ENCODE results near the gene SV2A.
"Not testable (repeated sequence)": the region's sequence is repeated elsewhere in the genome, so short reads cannot be mapped to it uniquely, and the experiment has no call there.

- TF ChIP-seq POLR2A, POU2F2, POLR2AphosphoS5 (IDR thresholded peaks at IDR 0.05; ENCODE audit: low read depth, low read length): not testable (repeated sequence)
These were observed 56.8 kb downstream of the SV2A start for GRCh38 chr1:149860684-149861496.

Measured in GM12891 (cell line).